H1 (cell line): ENCODE results near the gene RAD52. TPM values are rescaled to one million over a fixed set of nuclear protein-coding genes. Genes with fewer than 3 reads are reported as not detected.

ENCODE experiments used
- CTCF ChIA-PET: fragments of 300-600 bp; sonication (Branson Sonifier 250); formaldehyde crosslinking; loops from one replicate; lab custom pipeline; 2021; ENCODE audit not compliant: partially characterized antibody; lab: Charles Lee
- POLR2A ChIA-PET: fragments of 300-600 bp; sonication (Branson Sonifier 250); formaldehyde crosslinking; loops from one replicate; lab custom pipeline; 2021; ENCODE audit warnings: inconsistent platforms; ENCODE audit not compliant: partially characterized antibody; lab: Charles Lee
- DNase-seq, 2 experiments: peaks; one replicate each; pipeline versions ENCODE4 v3.0.0 to v3.0.0-alpha.2; 2010 to 2022; ENCODE audit warnings: low spot score in 2 of 2, low read depth in 1 of 2, mixed read lengths in 1 of 2
- FAIRE-seq: peaks from 2 replicates; lab custom pipeline; 2011; peaks lifted over from hg19 to GRCh38; lab: Jason Lieb, UNC
- H2AFZ ChIP-seq: 2 replicates; pipeline ENCODE4 v1.8.1; 2012; ENCODE audit warnings: low read length, inconsistent platforms
- H2AK5ac ChIP-seq: 2 replicates; pipeline ENCODE4 v1.6.1; 2013; ENCODE audit warnings: low read depth, low read length
- H2BK120ac ChIP-seq: replicated peaks from 2 replicates; pipeline ENCODE3; 2013; ENCODE audit warnings: low read depth, low read length, inconsistent platforms
- H2BK12ac ChIP-seq: 2 replicates; pipeline ENCODE4 v1.6.1; 2013; ENCODE audit warnings: low read depth, low read length
- H2BK15ac ChIP-seq: 2 replicates; pipeline ENCODE4 v1.6.1; 2013; ENCODE audit warnings: low read length
- H2BK20ac ChIP-seq: 2 replicates; pipeline ENCODE4 v1.6.1; 2013; ENCODE audit warnings: low read length
- H2BK5ac ChIP-seq: 2 replicates; pipeline ENCODE4 v1.6.1; 2013; ENCODE audit warnings: low read depth, low read length
- H3K14ac ChIP-seq: 2 replicates; pipeline ENCODE4 v1.6.1; 2013; ENCODE audit warnings: inconsistent platforms; ENCODE audit not compliant: insufficient read length
- H3K18ac ChIP-seq: 2 replicates; pipeline ENCODE4 v1.6.1; 2013; ENCODE audit warnings: low read length; ENCODE audit errors: extremely low read depth
- H3K23ac ChIP-seq: 2 replicates; pipeline ENCODE4 v1.6.1; 2013; ENCODE audit warnings: inconsistent platforms; ENCODE audit not compliant: insufficient read length
- H3K23me2 ChIP-seq: 2 replicates; pipeline ENCODE4 v1.6.1; 2013; ENCODE audit warnings: low read depth, low read length
- H3K27ac ChIP-seq: 2 replicates; pipeline ENCODE4 v1.6.1; 2011; ENCODE audit warnings: low read depth, low read length, inconsistent platforms
- H3K27me3 ChIP-seq, 4 experiments: replicated peaks in 1 of 4; 1 replicate in 1 of 4; 2 replicates in 3 of 4; pipeline versions ENCODE4 v1.6.1 to v1.8.1; 2011 to 2013; ENCODE audit warnings: low read length in 3 of 4, mild to moderate bottlenecking in 3 of 4, inconsistent platforms in 2 of 4, mixed read lengths in 2 of 4, moderate library complexity in 1 of 4; ENCODE audit not compliant: control insufficient read depth in 3 of 4, insufficient read depth in 3 of 4; ENCODE audit errors: extremely low read depth in 1 of 4
- H3K36me3 ChIP-seq, 4 experiments: 2 replicates each; pipeline versions ENCODE4 v1.6.1 to v1.8.1; 2011 to 2013; ENCODE audit warnings: mild to moderate bottlenecking in 4 of 4, low read length in 3 of 4, moderate library complexity in 2 of 4, control low read depth in 1 of 4, inconsistent platforms in 1 of 4; ENCODE audit not compliant: insufficient read depth in 4 of 4, control insufficient read depth in 2 of 4
- H3K4ac ChIP-seq: replicated peaks from 2 replicates; pipeline ENCODE3; 2013; ENCODE audit warnings: low read length, low read depth, mixed read lengths, inconsistent platforms; ENCODE audit not compliant: insufficient read length
- H3K4me1 ChIP-seq, 4 experiments: replicated peaks in 1 of 4; 1 replicate in 1 of 4; 2 replicates in 3 of 4; pipeline versions ENCODE4 v1.6.1 to v1.8.1; 2011 to 2013; ENCODE audit warnings: low read length in 3 of 4, inconsistent platforms in 2 of 4, mixed read lengths in 1 of 4; ENCODE audit not compliant: insufficient read depth in 4 of 4, control insufficient read depth in 3 of 4
- H3K4me2 ChIP-seq, 2 experiments: 2 replicates each; pipeline versions ENCODE4 v1.6.1 to v1.8.1; 2011 to 2013; ENCODE audit warnings: low read depth in 2 of 2, low read length in 2 of 2, control low read depth in 1 of 2, inconsistent platforms in 1 of 2, mild to moderate bottlenecking in 1 of 2; ENCODE audit not compliant: insufficient read depth in 1 of 2
- H3K4me3 ChIP-seq, 4 experiments: fragments of 200-600, 300-600 bp in 1 of 4; sonication (generic), shearing (Covaris generic), sonication (Bioruptor Twin) in 1 of 4; 2 replicates each; pipeline versions ENCODE4 v1.5.1 to v1.8.1; 2011 to 2016; ENCODE audit warnings: low read length in 4 of 4, low read depth in 3 of 4, control low read depth in 2 of 4, inconsistent platforms in 2 of 4, mild to moderate bottlenecking in 2 of 4, mixed read lengths in 1 of 4, moderate library complexity in 1 of 4; ENCODE audit not compliant: insufficient read depth in 2 of 4; ENCODE audit errors: extremely low read depth in 1 of 4
- H3K56ac ChIP-seq: replicated peaks from 2 replicates; pipeline ENCODE3; 2013; ENCODE audit warnings: low read depth, mild to moderate bottlenecking, mixed read lengths, low read length, inconsistent platforms; ENCODE audit not compliant: insufficient read length
- H3K79me1 ChIP-seq: 2 replicates; pipeline ENCODE4 v1.6.1; 2013; ENCODE audit warnings: low read depth, low read length, control low read depth
- H3K79me2 ChIP-seq, 2 experiments: 2 replicates each; pipeline versions ENCODE4 v1.6.1 to v1.8.1; 2012 to 2013; ENCODE audit warnings: low read length in 2 of 2, mild to moderate bottlenecking in 2 of 2, inconsistent platforms in 1 of 2; ENCODE audit not compliant: insufficient read depth in 2 of 2, control insufficient read depth in 1 of 2
- H3K9ac ChIP-seq, 4 experiments: replicated peaks in 1 of 4; 1 replicate in 1 of 4; 2 replicates in 3 of 4; pipeline versions ENCODE4 v1.6.1 to v1.8.1; 2011 to 2013; ENCODE audit warnings: low read depth in 3 of 4, low read length in 3 of 4, control low read depth in 2 of 4, mild to moderate bottlenecking in 2 of 4, moderate library complexity in 2 of 4, inconsistent platforms in 1 of 4; ENCODE audit errors: extremely low read depth in 1 of 4
- H3K9me3 ChIP-seq, 2 experiments: 2 replicates each; pipeline versions ENCODE4 v1.6.1 to v1.8.1; 2012 to 2013; ENCODE audit warnings: mild to moderate bottlenecking in 2 of 2, moderate library complexity in 2 of 2, control low read depth in 1 of 2, inconsistent platforms in 1 of 2, low read depth in 1 of 2, low read length in 1 of 2, mixed read lengths in 1 of 2; ENCODE audit not compliant: insufficient read depth in 2 of 2
- H4K20me1 ChIP-seq, 2 experiments: replicated peaks in 1 of 2; 2 replicates each; pipeline versions ENCODE3 to v1.8.1; 2011 to 2013; ENCODE audit warnings: inconsistent platforms in 2 of 2, low read length in 2 of 2, mild to moderate bottlenecking in 1 of 2; ENCODE audit not compliant: insufficient read depth in 2 of 2, control insufficient read depth in 1 of 2
- H4K5ac ChIP-seq: 2 replicates; pipeline ENCODE4 v1.6.1; 2013; ENCODE audit warnings: low read length, low read depth, mixed read lengths, inconsistent platforms; ENCODE audit not compliant: insufficient read length
- H4K8ac ChIP-seq: 2 replicates; pipeline ENCODE4 v1.8.0; 2013; ENCODE audit warnings: mild to moderate bottlenecking, moderate library complexity, low read length, inconsistent platforms; ENCODE audit not compliant: insufficient read depth; ENCODE audit errors: extremely low read depth
- H4K91ac ChIP-seq: replicated peaks from 2 replicates; pipeline ENCODE3; 2013; ENCODE audit warnings: low read length, mixed read lengths, inconsistent platforms; ENCODE audit not compliant: insufficient read length
- CTBP2 ChIP-seq: IDR thresholded peaks from 2 replicates; pipeline ENCODE4 v1.7.0; 2011; ENCODE audit warnings: borderline replicate concordance, mild to moderate bottlenecking, moderate library complexity, mixed read lengths, low read length; ENCODE audit not compliant: insufficient read depth, insufficient read length
- GABPA ChIP-seq: IDR thresholded peaks from 2 replicates; pipeline ENCODE4 v1.6.1; 2011; ENCODE audit warnings: mild to moderate bottlenecking, low read length, moderate library complexity, borderline replicate concordance; ENCODE audit not compliant: insufficient read depth
- NANOG ChIP-seq: IDR thresholded peaks from 2 replicates; pipeline ENCODE4 v1.6.1; 2011; ENCODE audit warnings: low read length, low read depth, mild to moderate bottlenecking, inconsistent platforms; ENCODE audit not compliant: insufficient read depth, poor library complexity, severe bottlenecking
- NRF1 ChIP-seq: IDR thresholded peaks from 2 replicates; pipeline ENCODE4 v1.6.1; 2011; ENCODE audit warnings: mild to moderate bottlenecking, low read depth, low read length, improper control_type of control experiment
- RXRA ChIP-seq: IDR thresholded peaks from 2 replicates; pipeline ENCODE4 v1.6.1; 2011; ENCODE audit warnings: low read depth, mild to moderate bottlenecking, low read length, moderate library complexity; ENCODE audit not compliant: insufficient read depth
- SIX5 ChIP-seq: IDR thresholded peaks from 2 replicates; pipeline ENCODE4 v1.6.1; 2011; ENCODE audit warnings: mild to moderate bottlenecking, low read depth, low read length
- TEAD4 ChIP-seq: IDR thresholded peaks from 2 replicates; pipeline ENCODE4 v1.6.1; 2012; ENCODE audit warnings: low read depth, low read length, inconsistent platforms, mixed read lengths
- YY1 ChIP-seq: IDR thresholded peaks from 2 replicates; pipeline ENCODE4 v1.6.1; 2011; ENCODE audit warnings: low read depth, mild to moderate bottlenecking, low read length
- WGBS, 2 experiments: shearing (Covaris generic) in 1 of 2; methylation state at CpG; one replicate each; pipeline versions ENCODE4 v1.1.6 to v1.1.7; 2013 to 2015; ENCODE audit warnings: low lambda C conversion rate in 2 of 2, mixed read lengths in 2 of 2, inconsistent platforms in 1 of 2, low coverage in 1 of 2, missing lambda C conversion rate in 1 of 2; ENCODE audit not compliant: insufficient replicate concordance in 2 of 2, insufficient coverage in 1 of 2, insufficient read length in 1 of 2; ENCODE audit errors: extremely low coverage in 1 of 2, missing lambda C conversion rate in 1 of 2; 5-methylcytosine and 5-hydroxymethylcytosine counted together
- polyA plus RNA-seq, 7 experiments: library from polyadenylated mRNA; depleted of rRNA in 3 of 7; stranded (reverse) in 5 of 7; unstranded in 2 of 7; fragments of >200 nt in 5 of 7; fragments of 200-250 nt in 2 of 7; gene quantifications; 1 replicate in 5 of 7; 2 replicates in 1 of 7; 4 replicates in 1 of 7; pipeline versions ENCODE4 v1.2.1 to v1.2.3, GENCODE V29; 2011 to 2013; ENCODE audit warnings: missing spikeins in 2 of 7, mixed read lengths in 2 of 7
- total RNA-seq: library from RNA; stranded (reverse); fragmentation: NEBNext Ultra II Directional; extraction: Animal tissue kit (Norgen Biotek cat#: 25700); gene quantifications from 2 replicates; pipeline ENCODE4 v1.2.1, GENCODE V29; 2021
- TF ChIP-seq, protein P1 (sequence below), 3 experiments: IDR thresholded peaks; 1 replicate in 2 of 3; 2 replicates in 1 of 3; pipeline versions ENCODE4 v1.5.1 to v1.6.1; 2011; ENCODE audit warnings: low read length in 3 of 3, mild to moderate bottlenecking in 3 of 3, inconsistent platforms in 2 of 3, low read depth in 1 of 3, moderate library complexity in 1 of 3; ENCODE audit not compliant: insufficient read depth in 1 of 3; ENCODE audit errors: control extremely low read depth in 1 of 3

Gene RAD52
- total and polyA plus RNA-seq, 2 of the 8 experiments (the other 6 are each of a cell fraction or from before 2014, with no cell fraction given), result 12.5 to 14.3 TPM

DNA sequence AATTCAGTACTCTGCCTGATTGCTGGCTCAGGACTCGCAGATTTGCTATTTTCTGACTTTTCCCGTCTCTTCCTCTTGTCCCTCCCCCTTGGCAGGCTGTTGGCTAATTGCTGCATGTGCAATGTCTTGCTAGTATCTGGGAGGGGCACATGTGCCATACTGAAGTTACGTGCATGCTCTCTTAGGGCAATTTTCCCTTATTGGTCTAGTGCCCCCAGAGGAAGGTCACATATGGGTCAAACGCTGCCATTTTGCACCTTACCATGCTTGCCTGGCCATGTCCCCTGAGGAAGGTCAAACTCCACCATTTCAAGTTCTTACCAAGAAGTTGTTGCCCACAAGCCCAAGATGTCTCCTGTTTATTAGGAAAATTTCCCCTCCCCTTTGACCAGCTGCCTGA, 27.7 kb upstream of the RAD52 start:
- Histone ChIP-seq H2BK15ac (no peak overlapping the region), H3K4me3 (no peak overlapping the region), H2BK20ac (no peak overlapping the region), H3K23me2 (no peaks in the 10 kb centered on the region), H3K79me2 (no peaks in the 10 kb centered on the region), H3K36me3 (no peaks in the 10 kb centered on the region), H2BK120ac (no peak overlapping the region), H3K9ac (no peak overlapping the region), H3K79me1 (no peaks in the 10 kb centered on the region), H3K27ac (no peak overlapping the region), H3K4ac (no peak overlapping the region), H3K4me2 (no peak overlapping the region), H3K27me3 (no peaks in the 10 kb centered on the region; a peak in 1 of 7 replicates), H4K20me1 (no peaks in the 10 kb centered on the region), H3K56ac (no peak overlapping the region), H3K9me3 (no peaks in the 10 kb centered on the region; a peak in 1 of 4 replicates), H4K5ac (no peak overlapping the region), H3K4me1 (no peaks in the 10 kb centered on the region), H2AFZ (no peak overlapping the region), H2BK5ac (0 out of 2 replicates have a peak overlapping the region, but pooled peaks have one; percentile 12), H3K18ac (no peak overlapping the region), H4K8ac (no peak overlapping the region), H4K91ac (no peak overlapping the region), H3K14ac (no peak overlapping the region), H3K23ac (no peak overlapping the region), H2AK5ac (no peak overlapping the region), H2BK12ac (no peak overlapping the region)
- ChIA-PET POLR2A (interaction anchor here (2.2 kb wide), 1 partner anchor 14 kb away, joined by 6 read pairs; the partner anchor contains the start of gene ERC1), CTCF (interaction anchor here (1.2 to 1.7 kb wide), 2 partner anchors 9 to 88 kb away, joined by 3 to 7 read pairs; no protein-coding TSS in a partner anchor)
- WGBS, 2 experiments, result 90% methylated on average over 4 of the region's 4 CpGs; no CpG with 5 or more reads in 1 of the 2 experiments
- FAIRE-seq (no peak), DNase-seq (no peak)
- TF ChIP-seq GABPA (no peak), NANOG (no peak), TEAD4 (no peak), RXRA (peak; percentile 94; the same call in 1 of the 2 replicates), NRF1 (no peak), CTBP2 (no peak), YY1 (peak; percentile 62; the same call in 1 of the 2 replicates), SIX5 (no peak)
- TF ChIP-seq, protein P1, sequence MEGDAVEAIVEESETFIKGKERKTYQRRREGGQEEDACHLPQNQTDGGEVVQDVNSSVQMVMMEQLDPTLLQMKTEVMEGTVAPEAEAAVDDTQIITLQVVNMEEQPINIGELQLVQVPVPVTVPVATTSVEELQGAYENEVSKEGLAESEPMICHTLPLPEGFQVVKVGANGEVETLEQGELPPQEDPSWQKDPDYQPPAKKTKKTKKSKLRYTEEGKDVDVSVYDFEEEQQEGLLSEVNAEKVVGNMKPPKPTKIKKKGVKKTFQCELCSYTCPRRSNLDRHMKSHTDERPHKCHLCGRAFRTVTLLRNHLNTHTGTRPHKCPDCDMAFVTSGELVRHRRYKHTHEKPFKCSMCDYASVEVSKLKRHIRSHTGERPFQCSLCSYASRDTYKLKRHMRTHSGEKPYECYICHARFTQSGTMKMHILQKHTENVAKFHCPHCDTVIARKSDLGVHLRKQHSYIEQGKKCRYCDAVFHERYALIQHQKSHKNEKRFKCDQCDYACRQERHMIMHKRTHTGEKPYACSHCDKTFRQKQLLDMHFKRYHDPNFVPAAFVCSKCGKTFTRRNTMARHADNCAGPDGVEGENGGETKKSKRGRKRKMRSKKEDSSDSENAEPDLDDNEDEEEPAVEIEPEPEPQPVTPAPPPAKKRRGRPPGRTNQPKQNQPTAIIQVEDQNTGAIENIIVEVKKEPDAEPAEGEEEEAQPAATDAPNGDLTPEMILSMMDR (IDR thresholded peaks at IDR 0.05; ENCODE audit: control extremely low read depth in 1 of 3, insufficient read depth in 1 of 3, low read depth in 1 of 3, low read length in 3 of 3), result peak; percentile 8 to 43 (median 23); a peak in 3 of 4 replicates
